Measurements from ENCODE around the gene NUDT5. TPM values are rescaled to one million over a fixed set of nuclear protein-coding genes. Genes with fewer than 3 reads are reported as not detected.

NUDT5 gene
- total RNA-seq, 4 donors from 2014 or later, result 30.7 to 79.3 (median 42.3) TPM

GRCh38 chr10:12135631-12136030 is 60.1 kb downstream of the NUDT5 start:
- Histone ChIP-seq H3K9me3 (no peaks in the 10 kb centered on the region), H3K27me3 (no peaks in the 10 kb centered on the region), H3K36me3 (peaks cover 0 to 70% (median 7%) of the 10 kb centered on the region in 3 donors), H3K27ac (no peak overlapping the region), H3K4me3 (no peak overlapping the region), H3K4me1 (peaks cover 0 to 7% (median 6%) of the 10 kb centered on the region in 3 donors)
- intact Hi-C loops (cut with DNase I), result no loop called here
- DNase-seq, result no peak
- 83 to 86% methylated on average over 3 of the region's 3 CpGs for WGBS, 2 donors
- TF ChIP-seq POLR2A (IDR thresholded peaks at IDR 0.05), result no peak
- TF ChIP-seq, protein P1, sequence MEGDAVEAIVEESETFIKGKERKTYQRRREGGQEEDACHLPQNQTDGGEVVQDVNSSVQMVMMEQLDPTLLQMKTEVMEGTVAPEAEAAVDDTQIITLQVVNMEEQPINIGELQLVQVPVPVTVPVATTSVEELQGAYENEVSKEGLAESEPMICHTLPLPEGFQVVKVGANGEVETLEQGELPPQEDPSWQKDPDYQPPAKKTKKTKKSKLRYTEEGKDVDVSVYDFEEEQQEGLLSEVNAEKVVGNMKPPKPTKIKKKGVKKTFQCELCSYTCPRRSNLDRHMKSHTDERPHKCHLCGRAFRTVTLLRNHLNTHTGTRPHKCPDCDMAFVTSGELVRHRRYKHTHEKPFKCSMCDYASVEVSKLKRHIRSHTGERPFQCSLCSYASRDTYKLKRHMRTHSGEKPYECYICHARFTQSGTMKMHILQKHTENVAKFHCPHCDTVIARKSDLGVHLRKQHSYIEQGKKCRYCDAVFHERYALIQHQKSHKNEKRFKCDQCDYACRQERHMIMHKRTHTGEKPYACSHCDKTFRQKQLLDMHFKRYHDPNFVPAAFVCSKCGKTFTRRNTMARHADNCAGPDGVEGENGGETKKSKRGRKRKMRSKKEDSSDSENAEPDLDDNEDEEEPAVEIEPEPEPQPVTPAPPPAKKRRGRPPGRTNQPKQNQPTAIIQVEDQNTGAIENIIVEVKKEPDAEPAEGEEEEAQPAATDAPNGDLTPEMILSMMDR (IDR thresholded peaks at IDR 0.05), result no peak

DNA sequence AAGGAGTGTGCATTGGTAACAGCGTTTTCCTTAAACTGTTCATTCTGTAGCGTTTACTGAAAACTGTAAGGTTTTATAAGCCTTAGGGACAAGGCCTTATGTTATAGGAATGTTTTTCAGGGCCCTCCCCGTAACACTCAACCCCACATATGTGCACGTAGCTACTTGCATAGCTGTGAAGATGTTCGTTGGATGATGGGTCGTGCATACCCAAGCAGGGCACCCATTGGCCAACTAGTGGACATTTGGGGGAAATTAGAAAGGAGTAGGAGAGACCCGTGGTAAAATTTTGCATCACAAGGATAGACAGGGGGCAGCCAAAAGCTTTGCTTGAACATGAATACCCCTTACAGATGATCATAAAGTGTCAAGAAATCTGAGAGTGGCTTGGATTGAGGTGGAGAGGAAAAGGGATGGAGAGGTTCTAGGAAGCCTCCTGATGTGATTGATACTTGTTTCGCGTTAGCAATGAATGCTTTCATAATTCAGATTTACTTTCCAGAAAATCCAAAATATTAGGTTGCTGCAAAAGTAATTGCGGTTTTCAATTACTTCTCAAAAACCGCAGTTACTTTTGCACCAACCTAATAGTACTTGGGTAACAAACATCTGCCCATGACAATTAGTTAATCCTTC is 65.3 kb downstream of the NUDT5 start:
- no peak for DNase-seq
- H3K9me3 ChIP-seq, result no peaks in the 10 kb centered on the region
- H3K36me3 ChIP-seq, result peaks cover 0 to 21% (median 5%) of the 10 kb centered on the region in 3 donors
- TF ChIP-seq POLR2A (IDR thresholded peaks at IDR 0.05), result no peak
- TF ChIP-seq, protein P1 (IDR thresholded peaks at IDR 0.05), result peak in 4 of 6 experiments; percentile 20 to 34 (median 32)
- H3K27me3 ChIP-seq, result no peaks in the 10 kb centered on the region
- H3K27ac ChIP-seq, result peak overlapping the region; percentile 69 to 97 (median 90)
- intact Hi-C loops (cut with DNase I), result no loop called here
- WGBS, 2 donors, result 25 to 29% methylated on average over 10 to 11 of the region's 11 CpGs
- H3K4me3 ChIP-seq, result peak overlapping the region; percentile 62 to 100 (median 96)
- H3K4me1 ChIP-seq, result peaks cover 0 to 21% (median 13%) of the 10 kb centered on the region in 3 donors

DNA sequence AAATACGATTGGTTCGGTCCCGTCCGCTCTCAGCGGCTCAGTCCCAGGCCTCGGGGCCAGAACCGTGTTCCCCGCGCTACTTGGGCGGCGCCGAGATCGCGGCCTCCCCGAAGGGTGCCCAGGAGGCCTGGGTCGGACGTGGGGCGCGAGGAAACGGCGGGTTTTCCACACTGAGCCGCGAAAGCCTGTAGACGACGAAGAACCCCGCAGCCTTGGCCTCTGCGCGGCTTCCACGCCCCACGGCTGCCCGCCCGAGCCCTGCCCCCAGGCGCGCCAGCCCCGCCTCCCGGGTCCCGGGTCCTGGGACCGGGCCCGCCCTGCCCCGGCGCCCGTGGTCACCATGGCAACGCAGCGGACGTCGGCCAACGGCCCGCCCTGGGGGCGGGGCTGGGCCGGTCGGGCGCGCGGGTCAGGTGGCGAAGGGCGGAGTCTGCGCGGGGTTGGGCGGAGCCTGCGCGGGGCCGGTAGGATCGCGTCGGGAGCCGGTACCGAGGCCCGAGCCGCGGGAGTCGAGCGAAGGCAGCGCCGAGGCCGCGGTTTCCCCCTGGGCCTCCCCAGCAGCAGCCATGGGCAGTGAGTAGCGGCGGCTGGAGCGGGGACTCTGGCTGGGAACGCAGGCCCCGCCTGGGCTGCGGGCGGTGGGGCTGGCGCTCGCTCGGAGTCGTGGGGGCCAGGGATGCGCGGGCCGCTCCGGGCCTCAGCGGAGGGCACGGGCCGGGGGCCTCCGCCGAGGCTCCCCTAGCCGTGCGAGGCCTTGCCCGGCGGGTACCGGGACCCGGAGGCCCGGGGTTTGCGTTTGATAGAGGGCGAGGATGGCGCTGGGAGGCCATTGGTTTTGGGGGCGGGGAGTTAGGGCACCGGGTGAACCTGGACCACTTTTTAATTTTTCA is 66.2 kb downstream of the NUDT5 start, which contains the start of gene SEC61A2:
TSS of gene SEC61A2 (plus strand) at position 456 of the 890 bp plus-strand sequence. CDS start at position 567, 111 bp downstream.
- WGBS, 2 donors, result 0% methylated on average over 15 to 20 of the region's 108 CpGs
- DNase-seq, result peak; percentile 61
- Histone ChIP-seq H3K36me3 (peaks cover 0 to 12% (median 1%) of the 10 kb centered on the region in 3 donors), H3K4me1 (peaks cover 0 to 21% (median 13%) of the 10 kb centered on the region in 3 donors), H3K27ac (peak within 1 kb of the TSS; percentile 89 to 97 (median 93)), H3K4me3 (peak within 1 kb of the TSS; percentile 62 to 100 (median 96)), H3K9me3 (no peaks in the 10 kb centered on the region), H3K27me3 (no peaks in the 10 kb centered on the region)
- peak in 3 of 4 donors; percentile 18 to 69 (median 56) for TF ChIP-seq POLR2A (IDR thresholded peaks at IDR 0.05)
- TF ChIP-seq, protein P1 (IDR thresholded peaks at IDR 0.05), result no peak
- intact Hi-C loops (cut with DNase I), result loop anchor here (10.0 kb wide), 1 partner anchor 55 kb away; no protein-coding TSS in a partner anchor

- Histone ChIP-seq H3K9me3 (no peaks in the 10 kb centered on the region), H3K27ac (no peak overlapping the region), H3K27me3 (no peaks in the 10 kb centered on the region), H3K4me3 (no peak overlapping the region), H3K4me1 (no peaks in the 10 kb centered on the region), H3K36me3 (peaks cover 0 to 69% (median 13%) of the 10 kb centered on the region in 3 donors)
- intact Hi-C loops (cut with DNase I), result loop anchor here (10.0 kb wide), 1 partner anchor 47 kb away; no protein-coding TSS in a partner anchor
- TF ChIP-seq POLR2A (IDR thresholded peaks at IDR 0.05), result no peak
- TF ChIP-seq, protein P1 (IDR thresholded peaks at IDR 0.05), result no peak
- DNase-seq, result no peak
- 80 to 89% methylated on average over 4 of the region's 4 CpGs for WGBS, 2 donors
Observed at GRCh38 chr10:12121673-12122072, 74.0 kb downstream of the NUDT5 start.

Small RNAs within 50 kb of the gene (small RNA-seq; reads per million reads assigned to genes)
- gene MIR548AK (0 reads per million in 4 donors), gene RNU6-88P (0 reads per million in 4 donors)

Other genes with a start within 250 kb of the NUDT5 start
- gene UPF2, start 153.1 kb downstream of the NUDT5 start, total RNA-seq, result 10 to 100 TPM; 12.9 to 22.3 (median 17.8) TPM
- gene DHTKD1, start 126.9 kb downstream of the NUDT5 start, total RNA-seq, result 10 to 100 TPM; 10.2 to 24.9 (median 16.9) TPM
- gene SEC61A2, start 66.2 kb downstream of the NUDT5 start, total RNA-seq, result 1 to 10 TPM; 1.2 to 5.0 (median 4.3) TPM
- gene CDC123, start 297 bp upstream of the NUDT5 start, total RNA-seq, result 10 to 100 TPM; 37.4 to 84.8 (median 80.3) TPM
- gene CAMK1D, start 153.7 kb upstream of the NUDT5 start, total RNA-seq, result 10 to 100 TPM in 2 of 4 donors, 1 to 10 TPM in 2; 3.8 to 11.8 (median 9.9) TPM